GM23338 (cell line): ENCODE measurements around the gene KCNMA1. TPM values are rescaled to one million over a fixed set of nuclear protein-coding genes. Genes with fewer than 3 reads are reported as not detected.

ENCODE experiments used
- ATAC-seq: fragments of 200-7000 bp; cut with Tn5 transposase; 3 replicates; pipeline ENCODE4 v1.9.1; 2020
- DNase-seq: peaks from one replicate; pipeline ENCODE4 v3.0.0-alpha.2; 2015; ENCODE audit warnings: low spot score
- H2AFZ ChIP-seq: fragments of 200-600 bp; sonication (generic); 2 replicates; pipeline ENCODE4 v1.8.0; 2016; ENCODE audit warnings: antibody characterized with exemption, mild to moderate bottlenecking, moderate library complexity
- H3F3A ChIP-seq: fragments of 200-600 bp; sonication (generic); replicated peaks from 2 replicates; pipeline ENCODE4 v1.8.0; 2017; ENCODE audit warnings: antibody characterized with exemption, mixed run types, low read depth
- H3K27ac ChIP-seq: fragments of 200-600 bp; sonication (generic); 2 replicates; pipeline ENCODE4 v1.6.1; 2016; ENCODE audit warnings: low read depth
- H3K27me3 ChIP-seq: fragments of 200-600 bp; sonication (generic); 2 replicates; pipeline ENCODE4 v1.8.0; 2016; ENCODE audit warnings: mild to moderate bottlenecking, mixed run types, moderate library complexity; ENCODE audit not compliant: insufficient read depth
- H3K36me3 ChIP-seq: fragments of 200-600 bp; sonication (generic); 2 replicates; pipeline ENCODE4 v1.8.0; 2016; ENCODE audit warnings: mild to moderate bottlenecking; ENCODE audit not compliant: insufficient read depth
- H3K4me1 ChIP-seq: fragments of 200-600 bp; sonication (generic); 2 replicates; pipeline ENCODE4 v1.8.0; 2016; ENCODE audit warnings: mild to moderate bottlenecking, moderate library complexity; ENCODE audit not compliant: insufficient read depth
- H3K4me2 ChIP-seq: fragments of 200-600 bp; sonication (generic); 2 replicates; pipeline ENCODE4 v1.7.1; 2017; ENCODE audit warnings: mixed run types
- H3K4me3 ChIP-seq: fragments of 200-600 bp; sonication (generic); 2 replicates; pipeline ENCODE4 v1.6.1; 2016; ENCODE audit warnings: mixed run types
- H3K79me2 ChIP-seq: fragments of 200-600 bp; sonication (generic); replicated peaks from 2 replicates; pipeline ENCODE4 v1.8.0; 2017; ENCODE audit warnings: mild to moderate bottlenecking; ENCODE audit not compliant: insufficient read depth
- H3K9me2 ChIP-seq: fragments of 200-600 bp; sonication (generic); 2 replicates; pipeline ENCODE4 v1.8.0; 2017; ENCODE audit not compliant: insufficient read depth
- H4K20me1 ChIP-seq: fragments of 200-600 bp; sonication (generic); replicated peaks from 2 replicates; pipeline ENCODE4 v1.8.0; 2017; ENCODE audit warnings: mild to moderate bottlenecking; ENCODE audit not compliant: insufficient read depth
- H3K27ac Mint-ChIP-seq: 2 replicates; pipeline ENCODE4 v1.8.0; 2020; ENCODE audit warnings: inconsistent platforms, mild to moderate bottlenecking, moderate library complexity, mixed read lengths
- H3K27me3 Mint-ChIP-seq: 3 replicates; pipeline ENCODE4 v1.8.0; 2022; ENCODE audit warnings: low read depth, mild to moderate bottlenecking, moderate library complexity, mixed read lengths, inconsistent platforms; ENCODE audit not compliant: insufficient read depth, poor library complexity
- H3K36me3 Mint-ChIP-seq: 3 replicates; pipeline ENCODE4 v1.8.0; 2021; ENCODE audit warnings: low read depth, mild to moderate bottlenecking, inconsistent platforms, moderate library complexity, mixed read lengths
- H3K4me1 Mint-ChIP-seq: 3 replicates; pipeline ENCODE4 v1.8.0; 2020; ENCODE audit warnings: mild to moderate bottlenecking, inconsistent platforms, mixed read lengths
- H3K4me3 Mint-ChIP-seq: 3 replicates; pipeline ENCODE4 v1.8.0; 2021; ENCODE audit warnings: moderate library complexity, mild to moderate bottlenecking, inconsistent platforms, mixed read lengths
- H3K9me3 Mint-ChIP-seq: 3 replicates; pipeline ENCODE4 v1.8.0; 2020; ENCODE audit warnings: moderate library complexity, mild to moderate bottlenecking, inconsistent platforms, mixed read lengths
- CREB1 ChIP-seq: fragments of 250-450 bp; sonication (Bioruptor Pico); IDR thresholded peaks from 2 replicates; pipeline ENCODE4 v1.5.0; 2020; ENCODE audit warnings: low read depth, mild to moderate bottlenecking, moderate library complexity
- EZH2 ChIP-seq: fragments of 200-600 bp; sonication (generic); IDR thresholded peaks from one replicate; pipeline ENCODE4 v1.8.0; 2017; ENCODE audit warnings: antibody characterized with exemption, mild to moderate bottlenecking, low read depth; ENCODE audit not compliant: unreplicated experiment
- EZH2phosphoT487 ChIP-seq: fragments of 200-600 bp; sonication (generic); IDR thresholded peaks from one replicate; pipeline ENCODE4 v1.8.1; 2018; ENCODE audit warnings: antibody characterized with exemption; ENCODE audit not compliant: unreplicated experiment
- JUNB ChIP-seq: IDR thresholded peaks from one replicate; pipeline ENCODE4 v1.6.1; 2016; ENCODE audit warnings: antibody characterized with exemption; ENCODE audit not compliant: unreplicated experiment
- NANOG ChIP-seq: IDR thresholded peaks from 2 replicates; pipeline ENCODE4 v1.6.1; 2016; ENCODE audit warnings: antibody characterized with exemption, borderline replicate concordance
- POLR2AphosphoS5 ChIP-seq: IDR thresholded peaks from 2 replicates; pipeline ENCODE4 v1.6.1; 2016; ENCODE audit warnings: antibody characterized with exemption, low read depth
- STAT1 ChIP-seq: IDR thresholded peaks from one replicate; pipeline ENCODE4 v1.6.1; 2016; ENCODE audit warnings: antibody characterized with exemption; ENCODE audit not compliant: unreplicated experiment
- ZNF114 ChIP-seq: fragments of 250-450 bp; sonication (Bioruptor Pico); IDR thresholded peaks from 2 replicates; pipeline ENCODE4 v1.5.0; 2020; ENCODE audit warnings: mild to moderate bottlenecking, moderate library complexity
- ZNF331 ChIP-seq: fragments of 250-450 bp; sonication (Bioruptor Pico); IDR thresholded peaks from 2 replicates; pipeline ENCODE4 v1.5.0; 2020; ENCODE audit warnings: low read depth, mild to moderate bottlenecking, moderate library complexity
- polyA plus RNA-seq: library from polyadenylated mRNA; unstranded; fragments of >200 nt; fragmentation: Nextera tagmentation; extraction: Ambion mirVana; gene quantifications from 2 replicates; pipeline ENCODE4 v1.2.1, GENCODE V29; 2016
- total RNA-seq: library from RNA; depleted of rRNA; stranded (reverse); fragments of >200 nt; shearing (Covaris generic); gene quantifications from 2 replicates; pipeline ENCODE4 v1.2.3, GENCODE V29; 2014
- TF ChIP-seq, protein P1 (sequence below): fragments of 250-450 bp; sonication (Bioruptor Pico); IDR thresholded peaks from 2 replicates; pipeline ENCODE4 v1.5.0; 2020; ENCODE audit warnings: mild to moderate bottlenecking, moderate library complexity
- TF ChIP-seq, protein P2 (sequence below): IDR thresholded peaks from one replicate; pipeline ENCODE4 v1.6.1; 2018; ENCODE audit warnings: antibody characterized with exemption; ENCODE audit not compliant: unreplicated experiment
- TF ChIP-seq, protein P3 (sequence below): IDR thresholded peaks from 2 replicates; pipeline ENCODE4 v1.6.1; 2016; ENCODE audit warnings: antibody characterized with exemption
- TF ChIP-seq, protein P4 (sequence below), 2 experiments: fragments of 200-600 bp in 1 of 2; sonication (generic) in 1 of 2; conservative IDR thresholded peaks; 2 replicates each; pipeline versions ENCODE4 v1.5.1 to v1.6.1; 2016 to 2017; ENCODE audit warnings: antibody characterized with exemption in 2 of 2, low read depth in 2 of 2, mild to moderate bottlenecking in 2 of 2, moderate library complexity in 1 of 2

The KCNMA1 gene
- total and polyA plus RNA-seq, 2 experiments from 2014 or later, result 8.2 to 9.0 TPM

DNA sequence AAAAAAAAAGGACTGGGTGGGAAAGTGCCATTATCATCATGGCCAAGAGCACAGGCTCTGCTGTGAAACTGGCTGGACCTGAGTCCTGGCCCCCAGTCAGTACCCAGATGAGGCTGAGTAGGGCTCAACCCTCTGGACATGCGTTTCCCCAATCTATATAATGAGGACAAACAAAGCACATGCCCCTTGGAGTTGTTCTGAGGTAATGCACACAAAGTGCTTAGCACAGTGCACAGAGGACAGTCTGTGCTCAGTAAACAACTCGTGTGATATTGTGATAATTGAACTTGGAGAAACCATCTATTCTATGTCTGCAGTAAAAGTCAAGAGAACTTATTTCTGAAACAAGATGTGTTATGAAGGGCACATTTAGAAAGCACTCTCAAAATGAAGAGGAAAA, 138.8 kb downstream of the KCNMA1 start:
- H3K79me2 ChIP-seq, result no peaks in the 10 kb centered on the region
- DNase-seq (no peak), ATAC-seq (no peak)
- H3F3A ChIP-seq, result no peaks in the 10 kb centered on the region
- H3K27me3 ChIP-seq, result no peaks in the 10 kb centered on the region
- H3K27ac ChIP-seq, result no peak overlapping the region
- no peaks in the 10 kb centered on the region for H3K9me2 ChIP-seq
- H3K36me3 ChIP-seq, result no peaks in the 10 kb centered on the region
- H3K27ac Mint-ChIP-seq, result no peak overlapping the region
- peaks cover 9% of the 10 kb centered on the region for H3K27me3 Mint-ChIP-seq
- H3K36me3 Mint-ChIP-seq, result no peaks in the 10 kb centered on the region
- H4K20me1 ChIP-seq, result no peaks in the 10 kb centered on the region
- H3K4me2 ChIP-seq, result no peak overlapping the region
- TF ChIP-seq NANOG (no peak), ZNF331 (CRISPR knock-in tag) (no peak), STAT1 (no peak), JUNB (no peak), CREB1 (CRISPR knock-in tag) (no peak), POLR2AphosphoS5 (no peak), EZH2 (no peak), ZNF114 (CRISPR knock-in tag) (no peak), EZH2phosphoT487 (no peak)
- TF ChIP-seq, protein P1, sequence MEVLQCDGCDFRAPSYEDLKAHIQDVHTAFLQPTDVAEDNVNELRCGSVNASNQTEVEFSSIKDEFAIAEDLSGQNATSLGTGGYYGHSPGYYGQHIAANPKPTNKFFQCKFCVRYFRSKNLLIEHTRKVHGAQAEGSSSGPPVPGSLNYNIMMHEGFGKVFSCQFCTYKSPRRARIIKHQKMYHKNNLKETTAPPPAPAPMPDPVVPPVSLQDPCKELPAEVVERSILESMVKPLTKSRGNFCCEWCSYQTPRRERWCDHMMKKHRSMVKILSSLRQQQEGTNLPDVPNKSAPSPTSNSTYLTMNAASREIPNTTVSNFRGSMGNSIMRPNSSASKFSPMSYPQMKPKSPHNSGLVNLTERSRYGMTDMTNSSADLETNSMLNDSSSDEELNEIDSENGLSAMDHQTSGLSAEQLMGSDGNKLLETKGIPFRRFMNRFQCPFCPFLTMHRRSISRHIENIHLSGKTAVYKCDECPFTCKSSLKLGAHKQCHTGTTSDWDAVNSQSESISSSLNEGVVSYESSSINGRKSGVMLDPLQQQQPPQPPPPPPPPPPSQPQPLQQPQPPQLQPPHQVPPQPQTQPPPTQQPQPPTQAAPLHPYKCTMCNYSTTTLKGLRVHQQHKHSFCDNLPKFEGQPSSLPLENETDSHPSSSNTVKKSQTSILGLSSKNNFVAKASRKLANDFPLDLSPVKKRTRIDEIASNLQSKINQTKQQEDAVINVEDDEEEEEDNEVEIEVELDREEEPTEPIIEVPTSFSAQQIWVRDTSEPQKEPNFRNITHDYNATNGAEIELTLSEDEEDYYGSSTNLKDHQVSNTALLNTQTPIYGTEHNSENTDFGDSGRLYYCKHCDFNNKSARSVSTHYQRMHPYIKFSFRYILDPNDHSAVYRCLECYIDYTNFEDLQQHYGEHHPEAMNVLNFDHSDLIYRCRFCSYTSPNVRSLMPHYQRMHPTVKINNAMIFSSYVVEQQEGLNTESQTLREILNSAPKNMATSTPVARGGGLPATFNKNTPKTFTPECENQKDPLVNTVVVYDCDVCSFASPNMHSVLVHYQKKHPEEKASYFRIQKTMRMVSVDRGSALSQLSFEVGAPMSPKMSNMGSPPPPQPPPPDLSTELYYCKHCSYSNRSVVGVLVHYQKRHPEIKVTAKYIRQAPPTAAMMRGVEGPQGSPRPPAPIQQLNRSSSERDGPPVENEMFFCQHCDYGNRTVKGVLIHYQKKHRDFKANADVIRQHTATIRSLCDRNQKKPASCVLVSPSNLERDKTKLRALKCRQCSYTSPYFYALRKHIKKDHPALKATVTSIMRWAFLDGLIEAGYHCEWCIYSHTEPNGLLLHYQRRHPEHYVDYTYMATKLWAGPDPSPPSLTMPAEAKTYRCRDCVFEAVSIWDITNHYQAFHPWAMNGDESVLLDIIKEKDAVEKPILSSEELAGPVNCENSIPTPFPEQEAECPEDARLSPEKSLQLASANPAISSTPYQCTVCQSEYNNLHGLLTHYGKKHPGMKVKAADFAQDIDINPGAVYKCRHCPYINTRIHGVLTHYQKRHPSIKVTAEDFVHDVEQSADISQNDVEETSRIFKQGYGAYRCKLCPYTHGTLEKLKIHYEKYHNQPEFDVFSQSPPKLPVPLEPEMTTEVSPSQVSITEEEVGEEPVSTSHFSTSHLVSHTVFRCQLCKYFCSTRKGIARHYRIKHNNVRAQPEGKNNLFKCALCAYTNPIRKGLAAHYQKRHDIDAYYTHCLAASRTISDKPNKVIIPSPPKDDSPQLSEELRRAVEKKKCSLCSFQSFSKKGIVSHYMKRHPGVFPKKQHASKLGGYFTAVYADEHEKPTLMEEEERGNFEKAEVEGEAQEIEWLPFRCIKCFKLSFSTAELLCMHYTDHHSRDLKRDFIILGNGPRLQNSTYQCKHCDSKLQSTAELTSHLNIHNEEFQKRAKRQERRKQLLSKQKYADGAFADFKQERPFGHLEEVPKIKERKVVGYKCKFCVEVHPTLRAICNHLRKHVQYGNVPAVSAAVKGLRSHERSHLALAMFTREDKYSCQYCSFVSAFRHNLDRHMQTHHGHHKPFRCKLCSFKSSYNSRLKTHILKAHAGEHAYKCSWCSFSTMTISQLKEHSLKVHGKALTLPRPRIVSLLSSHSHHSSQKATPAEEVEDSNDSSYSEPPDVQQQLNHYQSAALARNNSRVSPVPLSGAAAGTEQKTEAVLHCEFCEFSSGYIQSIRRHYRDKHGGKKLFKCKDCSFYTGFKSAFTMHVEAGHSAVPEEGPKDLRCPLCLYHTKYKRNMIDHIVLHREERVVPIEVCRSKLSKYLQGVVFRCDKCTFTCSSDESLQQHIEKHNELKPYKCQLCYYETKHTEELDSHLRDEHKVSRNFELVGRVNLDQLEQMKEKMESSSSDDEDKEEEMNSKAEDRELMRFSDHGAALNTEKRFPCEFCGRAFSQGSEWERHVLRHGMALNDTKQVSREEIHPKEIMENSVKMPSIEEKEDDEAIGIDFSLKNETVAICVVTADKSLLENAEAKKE (CRISPR knock-in tag), result no peak
- TF ChIP-seq, protein P2, sequence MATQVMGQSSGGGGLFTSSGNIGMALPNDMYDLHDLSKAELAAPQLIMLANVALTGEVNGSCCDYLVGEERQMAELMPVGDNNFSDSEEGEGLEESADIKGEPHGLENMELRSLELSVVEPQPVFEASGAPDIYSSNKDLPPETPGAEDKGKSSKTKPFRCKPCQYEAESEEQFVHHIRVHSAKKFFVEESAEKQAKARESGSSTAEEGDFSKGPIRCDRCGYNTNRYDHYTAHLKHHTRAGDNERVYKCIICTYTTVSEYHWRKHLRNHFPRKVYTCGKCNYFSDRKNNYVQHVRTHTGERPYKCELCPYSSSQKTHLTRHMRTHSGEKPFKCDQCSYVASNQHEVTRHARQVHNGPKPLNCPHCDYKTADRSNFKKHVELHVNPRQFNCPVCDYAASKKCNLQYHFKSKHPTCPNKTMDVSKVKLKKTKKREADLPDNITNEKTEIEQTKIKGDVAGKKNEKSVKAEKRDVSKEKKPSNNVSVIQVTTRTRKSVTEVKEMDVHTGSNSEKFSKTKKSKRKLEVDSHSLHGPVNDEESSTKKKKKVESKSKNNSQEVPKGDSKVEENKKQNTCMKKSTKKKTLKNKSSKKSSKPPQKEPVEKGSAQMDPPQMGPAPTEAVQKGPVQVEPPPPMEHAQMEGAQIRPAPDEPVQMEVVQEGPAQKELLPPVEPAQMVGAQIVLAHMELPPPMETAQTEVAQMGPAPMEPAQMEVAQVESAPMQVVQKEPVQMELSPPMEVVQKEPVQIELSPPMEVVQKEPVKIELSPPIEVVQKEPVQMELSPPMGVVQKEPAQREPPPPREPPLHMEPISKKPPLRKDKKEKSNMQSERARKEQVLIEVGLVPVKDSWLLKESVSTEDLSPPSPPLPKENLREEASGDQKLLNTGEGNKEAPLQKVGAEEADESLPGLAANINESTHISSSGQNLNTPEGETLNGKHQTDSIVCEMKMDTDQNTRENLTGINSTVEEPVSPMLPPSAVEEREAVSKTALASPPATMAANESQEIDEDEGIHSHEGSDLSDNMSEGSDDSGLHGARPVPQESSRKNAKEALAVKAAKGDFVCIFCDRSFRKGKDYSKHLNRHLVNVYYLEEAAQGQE, result no peak
- TF ChIP-seq, protein P3, sequence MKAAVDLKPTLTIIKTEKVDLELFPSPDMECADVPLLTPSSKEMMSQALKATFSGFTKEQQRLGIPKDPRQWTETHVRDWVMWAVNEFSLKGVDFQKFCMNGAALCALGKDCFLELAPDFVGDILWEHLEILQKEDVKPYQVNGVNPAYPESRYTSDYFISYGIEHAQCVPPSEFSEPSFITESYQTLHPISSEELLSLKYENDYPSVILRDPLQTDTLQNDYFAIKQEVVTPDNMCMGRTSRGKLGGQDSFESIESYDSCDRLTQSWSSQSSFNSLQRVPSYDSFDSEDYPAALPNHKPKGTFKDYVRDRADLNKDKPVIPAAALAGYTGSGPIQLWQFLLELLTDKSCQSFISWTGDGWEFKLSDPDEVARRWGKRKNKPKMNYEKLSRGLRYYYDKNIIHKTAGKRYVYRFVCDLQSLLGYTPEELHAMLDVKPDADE, result no peak
- TF ChIP-seq, protein P4, sequence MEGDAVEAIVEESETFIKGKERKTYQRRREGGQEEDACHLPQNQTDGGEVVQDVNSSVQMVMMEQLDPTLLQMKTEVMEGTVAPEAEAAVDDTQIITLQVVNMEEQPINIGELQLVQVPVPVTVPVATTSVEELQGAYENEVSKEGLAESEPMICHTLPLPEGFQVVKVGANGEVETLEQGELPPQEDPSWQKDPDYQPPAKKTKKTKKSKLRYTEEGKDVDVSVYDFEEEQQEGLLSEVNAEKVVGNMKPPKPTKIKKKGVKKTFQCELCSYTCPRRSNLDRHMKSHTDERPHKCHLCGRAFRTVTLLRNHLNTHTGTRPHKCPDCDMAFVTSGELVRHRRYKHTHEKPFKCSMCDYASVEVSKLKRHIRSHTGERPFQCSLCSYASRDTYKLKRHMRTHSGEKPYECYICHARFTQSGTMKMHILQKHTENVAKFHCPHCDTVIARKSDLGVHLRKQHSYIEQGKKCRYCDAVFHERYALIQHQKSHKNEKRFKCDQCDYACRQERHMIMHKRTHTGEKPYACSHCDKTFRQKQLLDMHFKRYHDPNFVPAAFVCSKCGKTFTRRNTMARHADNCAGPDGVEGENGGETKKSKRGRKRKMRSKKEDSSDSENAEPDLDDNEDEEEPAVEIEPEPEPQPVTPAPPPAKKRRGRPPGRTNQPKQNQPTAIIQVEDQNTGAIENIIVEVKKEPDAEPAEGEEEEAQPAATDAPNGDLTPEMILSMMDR (conservative IDR thresholded peaks at IDR 0.05; ENCODE audit: low read depth in 2 of 2), result no peak
- H3K4me1 Mint-ChIP-seq, result peaks cover 16% of the 10 kb centered on the region
- no peak overlapping the region for H3K4me3 Mint-ChIP-seq
- H3K4me3 ChIP-seq, result no peak overlapping the region
- no peaks in the 10 kb centered on the region for H3K4me1 ChIP-seq
- no peak overlapping the region for H2AFZ ChIP-seq
- no peaks in the 10 kb centered on the region for H3K9me3 Mint-ChIP-seq
